Astrocyte (in vitro differentiated cells and primary cell): Measurements from ENCODE around the gene FTO. TPM values are rescaled to one million over a fixed set of nuclear protein-coding genes. Genes with fewer than 3 reads are reported as not detected.

ENCODE experiments used
- DNase-seq: peaks from one replicate; pipeline ENCODE4 v3.0.0-alpha.2; 2010; ENCODE audit warnings: low read depth
- FAIRE-seq: peaks from 2 replicates; lab custom pipeline; 2011; peaks lifted over from hg19 to GRCh38; lab: Jason Lieb, UNC
- H2AFZ ChIP-seq: 2 replicates; pipeline ENCODE4 v1.6.0; 2012; ENCODE audit warnings: low read depth, low read length, inconsistent platforms
- H3K27ac ChIP-seq: 2 replicates; pipeline ENCODE4 v1.5.1; 2011; ENCODE audit warnings: low read depth, low read length, inconsistent platforms
- H3K27me3 ChIP-seq: 2 replicates; pipeline ENCODE4 v1.6.0; 2011; ENCODE audit warnings: low read length, inconsistent platforms; ENCODE audit not compliant: insufficient read depth
- H3K36me3 ChIP-seq: 2 replicates; pipeline ENCODE4 v1.5.1; 2011; ENCODE audit warnings: low read length, inconsistent platforms; ENCODE audit not compliant: insufficient read depth
- H3K4me1 ChIP-seq: 2 replicates; pipeline ENCODE4 v1.5.1; 2011; ENCODE audit warnings: low read length, inconsistent platforms; ENCODE audit not compliant: insufficient read depth
- H3K4me2 ChIP-seq: 2 replicates; pipeline ENCODE4 v1.6.0; 2012; ENCODE audit warnings: low read length, inconsistent platforms
- H3K4me3 ChIP-seq: 2 replicates; pipeline ENCODE4 v1.5.1; 2011; ENCODE audit warnings: low read depth, mild to moderate bottlenecking, low read length, inconsistent platforms; ENCODE audit not compliant: insufficient read depth
- H3K79me2 ChIP-seq: 2 replicates; pipeline ENCODE4 v1.6.0; 2012; ENCODE audit warnings: mild to moderate bottlenecking, low read length, inconsistent platforms; ENCODE audit not compliant: insufficient read depth
- H3K9ac ChIP-seq: 2 replicates; pipeline ENCODE4 v1.6.0; 2012; ENCODE audit warnings: mild to moderate bottlenecking, low read length, inconsistent platforms
- H3K9me3 ChIP-seq: 2 replicates; pipeline ENCODE4 v1.5.1; 2012; ENCODE audit warnings: low read depth, mild to moderate bottlenecking, low read length, inconsistent platforms; ENCODE audit not compliant: insufficient read depth
- H4K20me1 ChIP-seq: 2 replicates; pipeline ENCODE4 v1.6.0; 2012; ENCODE audit warnings: low read length, inconsistent platforms; ENCODE audit not compliant: insufficient read depth
- H3K27ac Mint-ChIP-seq: one replicate; pipeline ENCODE4 v1.8.0; 2021; ENCODE audit warnings: mild to moderate bottlenecking, mixed read lengths; ENCODE audit not compliant: unreplicated experiment
- H3K27me3 Mint-ChIP-seq: one replicate; pipeline ENCODE4 v1.8.0; 2021; ENCODE audit warnings: low read depth, mixed read lengths; ENCODE audit not compliant: unreplicated experiment
- H3K36me3 Mint-ChIP-seq: one replicate; pipeline ENCODE4 v1.8.0; 2021; ENCODE audit warnings: low read depth, mixed read lengths; ENCODE audit not compliant: unreplicated experiment
- H3K4me1 Mint-ChIP-seq: one replicate; pipeline ENCODE4 v1.8.0; 2021; ENCODE audit warnings: low read depth, mixed read lengths; ENCODE audit not compliant: unreplicated experiment
- H3K4me3 Mint-ChIP-seq: one replicate; pipeline ENCODE4 v1.8.0; 2021; ENCODE audit warnings: mild to moderate bottlenecking, moderate library complexity, mixed read lengths; ENCODE audit not compliant: unreplicated experiment
- H3K9me3 Mint-ChIP-seq: one replicate; pipeline ENCODE4 v1.8.0; 2021; ENCODE audit warnings: mild to moderate bottlenecking, mixed read lengths; ENCODE audit not compliant: unreplicated experiment
- CTCF ChIP-seq: IDR thresholded peaks from 2 replicates; pipeline ENCODE4 v1.5.1; 2011; ENCODE audit warnings: low read depth, mild to moderate bottlenecking, inconsistent platforms, low read length, moderate library complexity; ENCODE audit not compliant: insufficient read depth
- EZH2 ChIP-seq: IDR thresholded peaks from 2 replicates; pipeline ENCODE4 v1.6.1; 2012; ENCODE audit warnings: mild to moderate bottlenecking, low read length, inconsistent platforms; ENCODE audit not compliant: insufficient read depth
- total RNA-seq: library from RNA; stranded (reverse); gene quantifications from 2 replicates; pipeline ENCODE4 v1.2.1, GENCODE V29; 2021

Gene FTO
- total RNA-seq, 1 donor from 2014 or later: 73.1 TPM

GRCh38 chr16:53775106-53775820 is 71.3 kb downstream of the FTO start:
- H4K20me1 ChIP-seq: peaks cover 32% of the 10 kb centered on the region

GRCh38 chr16:53775821-53776431 is 72.0 kb downstream of the FTO start:
- peak overlapping the region; percentile 90 for H3K27ac Mint-ChIP-seq
- FAIRE-seq (peak; percentile 100), DNase-seq (peak; percentile 95)
- H3K4me1 Mint-ChIP-seq: peaks cover 34% of the 10 kb centered on the region
- Histone ChIP-seq H2AFZ (no peak overlapping the region), H3K27ac (peak overlapping the region; percentile 55), H3K27me3 (peaks cover 8% of the 10 kb centered on the region), H3K4me3 (no peak overlapping the region), H4K20me1 (peaks cover 29% of the 10 kb centered on the region), H3K4me1 (peaks cover 26% of the 10 kb centered on the region), H3K4me2 (peak overlapping the region; percentile 78), H3K9me3 (no peaks in the 10 kb centered on the region), H3K79me2 (peaks cover 52% of the 10 kb centered on the region), H3K36me3 (no peaks in the 10 kb centered on the region), H3K9ac (peak overlapping the region; percentile 43)
- H3K4me3 Mint-ChIP-seq: no peak overlapping the region
- H3K27me3 Mint-ChIP-seq: no peaks in the 10 kb centered on the region
- no peak for TF ChIP-seq EZH2
- no peak for TF ChIP-seq CTCF
- no peaks in the 10 kb centered on the region for H3K9me3 Mint-ChIP-seq
- peaks cover 1% of the 10 kb centered on the region for H3K36me3 Mint-ChIP-seq

More at GRCh38 chr16:53775106-53775820, 71.3 kb downstream of the FTO start:
- Histone ChIP-seq H3K9ac (peak overlapping the region; percentile 43), H3K4me3 (no peak overlapping the region), H2AFZ (no peak overlapping the region), H3K36me3 (no peaks in the 10 kb centered on the region), H3K4me2 (peak overlapping the region; percentile 78), H3K27ac (peak overlapping the region; percentile 55), H3K9me3 (no peaks in the 10 kb centered on the region), H3K27me3 (peaks cover 8% of the 10 kb centered on the region), H3K4me1 (peaks cover 32% of the 10 kb centered on the region), H3K79me2 (peaks cover 46% of the 10 kb centered on the region)
- no peak for FAIRE-seq
- TF ChIP-seq EZH2: no peak
- peak overlapping the region; percentile 90 for H3K27ac Mint-ChIP-seq
- no peak overlapping the region for H3K4me3 Mint-ChIP-seq
- no peaks in the 10 kb centered on the region for H3K9me3 Mint-ChIP-seq
- no peaks in the 10 kb centered on the region for H3K27me3 Mint-ChIP-seq
- peaks cover 32% of the 10 kb centered on the region for H3K4me1 Mint-ChIP-seq
- no peak for DNase-seq
- H3K36me3 Mint-ChIP-seq: peaks cover 1% of the 10 kb centered on the region

- H3K36me3 ChIP-seq: no peaks in the 10 kb centered on the region
- Mint-ChIP-seq H3K27ac (peak overlapping the region; percentile 23), H3K27me3 (no peaks in the 10 kb centered on the region), H3K4me1 (peaks cover 50% of the 10 kb centered on the region), H3K4me3 (no peak overlapping the region), H3K9me3 (peaks cover 2% of the 10 kb centered on the region), H3K36me3 (peaks cover 1% of the 10 kb centered on the region)
- peaks cover 8% of the 10 kb centered on the region for H4K20me1 ChIP-seq
- H3K9me3 ChIP-seq: no peaks in the 10 kb centered on the region
- H3K4me2 ChIP-seq: no peak overlapping the region
- peaks cover 65% of the 10 kb centered on the region for H3K79me2 ChIP-seq
- no peaks in the 10 kb centered on the region for H3K27me3 ChIP-seq
- no peak for DNase-seq
- H3K4me1 ChIP-seq: peaks cover 29% of the 10 kb centered on the region
- no peak overlapping the region for H3K9ac ChIP-seq
- H3K4me3 ChIP-seq: no peak overlapping the region
- no peak for FAIRE-seq
- H3K27ac ChIP-seq: no peak overlapping the region
- no peak overlapping the region for H2AFZ ChIP-seq
- TF ChIP-seq EZH2 (no peak), CTCF (no peak)
Measured at GRCh38 chr16:53779186-53779585, 75.2 kb downstream of the FTO start.
